ENCODE data around the gene RSRC1. TPM values are rescaled to one million over a fixed set of nuclear protein-coding genes. Genes with fewer than 3 reads are reported as not detected.

The RSRC1 gene
- total and polyA plus RNA-seq, 2 of the 13 experiments (the other 11 are each of a cell fraction or from before 2014, with no cell fraction given), result 4.9 to 63.0 TPM

DNA sequence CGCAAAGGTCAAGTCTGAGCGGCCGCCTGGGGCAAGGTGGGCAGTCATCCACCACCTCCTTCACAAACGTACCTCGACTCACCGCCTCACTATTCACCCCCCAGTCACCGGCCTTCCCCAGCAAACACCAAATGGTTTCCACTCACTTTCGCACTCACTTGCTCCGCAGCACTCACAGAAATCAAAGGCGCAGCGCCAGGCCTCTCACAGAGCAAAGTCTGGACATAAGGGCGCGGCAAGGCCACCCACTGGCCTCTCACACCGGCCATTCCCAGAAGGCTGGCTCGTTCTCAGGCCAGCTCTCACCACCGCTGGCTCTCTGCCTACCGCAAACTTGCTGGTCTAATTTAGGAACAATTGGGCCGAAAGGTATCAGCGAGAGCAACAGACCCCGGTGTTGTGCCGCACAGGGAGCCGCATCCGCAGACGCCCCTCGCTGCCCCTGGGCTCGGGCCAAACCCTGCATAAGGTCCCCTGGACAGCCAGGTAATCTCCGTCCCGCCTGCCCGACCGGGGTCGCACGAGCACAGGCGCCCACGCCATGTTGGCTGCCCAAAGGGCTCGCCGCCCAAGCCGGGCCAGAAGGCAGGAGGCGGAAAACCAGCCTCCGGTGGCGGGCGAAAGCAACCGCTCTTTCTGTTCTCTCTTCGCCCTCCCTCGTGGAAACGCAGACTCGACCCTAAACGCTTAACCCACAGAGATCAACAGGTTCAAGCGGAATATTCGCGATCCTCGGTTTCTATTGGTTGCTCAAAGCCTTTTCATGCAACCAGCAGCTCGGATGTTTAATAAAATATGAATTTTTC, 6.6 kb upstream of the RSRC1 start (continued):
- TF ChIP-seq HNRNPL (IDR thresholded peaks at IDR 0.05; ENCODE audit: low read depth, low read length) (0 out of 2 replicates have a peak, but pooled peaks have one; percentile 33), NFYB (CRISPR knock-in tag; IDR thresholded peaks at IDR 0.05) (no peak), HNRNPLL (IDR thresholded peaks at IDR 0.05; ENCODE audit: low read depth, low read length, poor library complexity, severe bottlenecking) (peak; percentile 36), ZXDC (CRISPR knock-in tag; IDR thresholded peaks at IDR 0.05) (0 out of 2 replicates have a peak, but pooled peaks have one; percentile 35), SP5 (CRISPR knock-in tag; IDR thresholded peaks at IDR 0.05; ENCODE audit: borderline replicate concordance, low read depth) (no peak), ZSCAN30 (CRISPR knock-in tag; IDR thresholded peaks at IDR 0.05) (peak; percentile 47; the same call in 1 of the 2 replicates), SALL2 (CRISPR knock-in tag; IDR thresholded peaks at IDR 0.05) (no peak), SRSF4 (IDR thresholded peaks at IDR 0.05; ENCODE audit: low read depth, low read length, poor library complexity, severe bottlenecking) (no peak), YY1 (IDR thresholded peaks at IDR 0.05; ENCODE audit: insufficient read depth, insufficient replicate concordance, low read depth, low read length) (no peak), ZNF280D (CRISPR knock-in tag; IDR thresholded peaks at IDR 0.05) (0 out of 2 replicates have a peak, but pooled peaks have one; percentile 45), HNF4G (IDR thresholded peaks at IDR 0.05; ENCODE audit: borderline replicate concordance, low read depth, low read length) (0 out of 2 replicates have a peak, but pooled peaks have one; percentile 5), HNF4G (CRISPR knock-in tag; IDR thresholded peaks at IDR 0.05; ENCODE audit: borderline replicate concordance, low read depth) (no peak), ZNF34 (CRISPR knock-in tag; IDR thresholded peaks at IDR 0.05; ENCODE audit: borderline replicate concordance) (no peak), PREB (CRISPR knock-in tag; IDR thresholded peaks at IDR 0.05) (no peak), RBFOX2 (IDR thresholded peaks at IDR 0.05; ENCODE audit: low read depth, low read length) (no peak), NAIF1 (CRISPR knock-in tag; IDR thresholded peaks at IDR 0.05; ENCODE audit: borderline replicate concordance) (peak; percentile 37; the same call in 1 of the 2 replicates), ZSCAN29 (CRISPR knock-in tag; conservative IDR thresholded peaks at IDR 0.05) (no peak), HNF4A (CRISPR knock-in tag; IDR thresholded peaks at IDR 0.05) (peak; percentile 57), ETV5 (CRISPR knock-in tag; IDR thresholded peaks at IDR 0.05; ENCODE audit: borderline replicate concordance) (no peak), BRCA1 (CRISPR knock-in tag; IDR thresholded peaks at IDR 0.05) (no peak), YEATS4 (CRISPR knock-in tag; IDR thresholded peaks at IDR 0.05; ENCODE audit: borderline replicate concordance) (no peak), PHF20 (CRISPR knock-in tag; IDR thresholded peaks at IDR 0.05) (no peak)

All from HepG2 (cell line).